IPS-20b (cell line): ENCODE measurements around the gene KRT13.

Experiments
- H3K27ac ChIP-seq: one replicate; pipeline ENCODE4 v1.5.1; 2013; ENCODE audit warnings: low read length
- H3K27me3 ChIP-seq: 2 replicates; pipeline ENCODE4 v1.6.1; 2013; ENCODE audit warnings: mild to moderate bottlenecking, low read length, inconsistent platforms; ENCODE audit not compliant: insufficient read depth
- H3K36me3 ChIP-seq: 2 replicates; pipeline ENCODE4 v1.6.1; 2013; ENCODE audit warnings: low read depth, mild to moderate bottlenecking, inconsistent platforms, low read length, moderate library complexity; ENCODE audit not compliant: insufficient read depth
- H3K4me1 ChIP-seq: 2 replicates; pipeline ENCODE4 v1.6.1; 2013; ENCODE audit warnings: mild to moderate bottlenecking, control low read depth, inconsistent platforms, low read length, moderate library complexity; ENCODE audit not compliant: insufficient read depth
- H3K4me3 ChIP-seq: 2 replicates; pipeline ENCODE4 v1.5.1; 2013; ENCODE audit warnings: mild to moderate bottlenecking, low read length, inconsistent platforms
- H3K9ac ChIP-seq: 2 replicates; pipeline ENCODE4 v1.6.1; 2013; ENCODE audit warnings: low read depth, mild to moderate bottlenecking, inconsistent platforms, low read length, moderate library complexity
- H3K9me3 ChIP-seq: 2 replicates; pipeline ENCODE4 v1.6.1; 2013; ENCODE audit warnings: mild to moderate bottlenecking, low read depth, low read length, inconsistent platforms; ENCODE audit not compliant: insufficient read depth

Gene KRT13

GRCh38 chr17:41453066-41453465 lies 52.3 kb downstream of the KRT13 start:
- H3K27me3 ChIP-seq, result no peaks in the 10 kb centered on the region
- H3K9ac ChIP-seq, result no peak overlapping the region
- no peaks in the 10 kb centered on the region for H3K36me3 ChIP-seq
- H3K27ac ChIP-seq, result no peak overlapping the region
- H3K4me1 ChIP-seq, result no peaks in the 10 kb centered on the region
- no peaks in the 10 kb centered on the region; the same call in 1 of the 2 replicates for H3K9me3 ChIP-seq
- no peak overlapping the region for H3K4me3 ChIP-seq

GRCh38 chr17:41452281-41452680 lies 53.1 kb downstream of the KRT13 start:
- Histone ChIP-seq H3K27ac (no peak overlapping the region), H3K9me3 (no peaks in the 10 kb centered on the region; the same call in 1 of the 2 replicates), H3K27me3 (no peaks in the 10 kb centered on the region), H3K4me3 (no peak overlapping the region), H3K4me1 (no peaks in the 10 kb centered on the region), H3K36me3 (no peaks in the 10 kb centered on the region), H3K9ac (no peak overlapping the region)

GRCh38 chr17:41451154-41451728 lies 54.2 kb downstream of the KRT13 start:
- Histone ChIP-seq H3K27me3 (no peaks in the 10 kb centered on the region), H3K9ac (no peak overlapping the region), H3K4me3 (no peak overlapping the region), H3K4me1 (no peaks in the 10 kb centered on the region), H3K27ac (no peak overlapping the region), H3K36me3 (no peaks in the 10 kb centered on the region), H3K9me3 (no peaks in the 10 kb centered on the region; the same call in 1 of the 2 replicates)
